ENCODE measurements around the gene FOXA1.
"Not testable (repeated sequence)": the region's sequence is repeated elsewhere in the genome, so short reads cannot be mapped to it uniquely, and the experiment has no call there.

The FOXA1 gene

DNA sequence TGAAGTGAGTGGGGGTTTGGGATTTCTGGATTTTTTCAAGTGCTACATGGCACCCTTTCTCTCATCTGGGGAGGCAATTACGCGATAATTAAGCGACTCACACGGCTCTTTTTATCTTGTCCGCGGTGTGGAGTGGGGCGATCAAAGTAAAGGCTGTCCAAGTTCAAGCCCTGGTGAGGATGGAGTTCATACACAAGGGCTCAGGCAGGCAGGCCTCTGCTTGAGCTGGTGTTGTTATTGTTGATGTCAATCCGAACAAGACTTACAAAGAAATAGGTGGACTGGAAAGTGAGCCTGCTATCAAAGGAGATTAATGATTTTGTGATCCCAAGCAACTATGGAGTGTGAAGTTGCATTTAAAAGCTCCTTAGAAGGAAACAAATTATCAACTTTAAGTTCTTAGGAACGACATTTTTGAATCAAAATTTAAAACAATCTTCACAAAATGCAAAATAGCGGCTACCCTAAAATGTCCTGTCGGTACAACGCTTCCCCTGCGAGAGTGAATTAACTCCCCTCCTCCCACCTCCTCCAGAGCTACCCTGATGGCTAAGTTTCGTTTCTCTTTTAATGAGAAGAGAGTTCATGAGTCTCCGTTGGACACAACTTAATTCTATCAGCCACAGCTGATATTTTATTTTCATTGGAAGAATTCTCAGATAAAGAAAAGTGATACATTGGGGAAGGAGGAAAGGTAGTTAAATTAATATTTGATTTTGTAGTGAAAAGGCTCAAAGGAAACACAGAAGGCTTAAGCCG lies 5.9 kb downstream of the FOXA1 start:
- no peak for DNase-seq

DNA sequence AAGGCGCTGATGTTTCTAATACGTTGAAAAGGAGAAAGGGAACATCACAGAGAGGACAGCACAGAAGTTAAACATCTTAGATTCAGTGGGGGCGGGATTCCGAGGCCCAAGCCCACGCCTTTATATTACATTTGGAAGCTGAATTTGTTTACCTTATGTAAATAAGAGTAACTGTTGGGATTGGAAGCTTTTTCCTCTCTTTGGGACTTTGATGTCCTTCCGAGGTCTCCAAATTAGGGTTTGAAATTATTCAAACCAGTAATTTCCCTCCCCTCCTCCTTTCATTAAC lies 6.4 kb downstream of the FOXA1 start:
- DNase-seq, result no peak

DNA sequence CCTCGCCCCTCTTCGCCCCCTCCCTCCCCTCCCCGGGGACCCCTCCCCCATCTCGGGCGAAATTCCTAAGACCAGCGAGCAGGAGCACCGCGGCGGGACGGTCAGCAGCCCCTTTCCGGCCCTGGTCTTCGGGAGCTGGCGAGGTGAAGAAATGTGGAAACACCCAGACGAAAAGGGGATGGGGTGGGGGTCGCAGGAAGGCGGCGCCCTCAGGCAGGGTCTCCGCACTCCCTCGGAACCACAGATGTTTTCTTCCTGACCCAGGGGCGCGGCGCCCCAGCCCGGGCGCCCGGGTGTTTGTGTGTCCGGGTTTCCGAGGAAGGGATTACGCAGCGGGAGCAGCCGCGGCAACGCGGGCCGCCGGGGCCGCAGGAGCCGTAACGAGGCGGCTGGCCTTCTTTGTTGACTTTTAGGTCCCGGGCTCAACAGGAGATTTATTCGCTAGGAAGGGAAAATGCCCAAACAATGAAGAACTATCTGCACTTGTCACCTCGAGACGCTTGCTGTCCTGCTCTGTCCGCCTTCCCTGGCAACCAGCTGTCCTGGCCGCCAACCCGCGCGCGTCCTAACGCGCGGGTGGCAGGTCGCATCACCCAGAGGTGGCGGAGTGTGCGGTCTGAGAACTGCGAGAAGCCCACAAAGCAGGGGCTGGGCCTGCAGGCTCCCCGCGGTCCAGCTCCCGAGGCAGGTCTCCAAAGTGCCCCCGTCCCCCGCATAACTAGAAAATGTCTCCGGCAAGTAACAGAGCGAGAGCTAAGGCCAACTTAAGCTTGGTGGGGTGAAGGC lies 7.0 kb downstream of the FOXA1 start:
- peak; percentile 39 for DNase-seq

DNA sequence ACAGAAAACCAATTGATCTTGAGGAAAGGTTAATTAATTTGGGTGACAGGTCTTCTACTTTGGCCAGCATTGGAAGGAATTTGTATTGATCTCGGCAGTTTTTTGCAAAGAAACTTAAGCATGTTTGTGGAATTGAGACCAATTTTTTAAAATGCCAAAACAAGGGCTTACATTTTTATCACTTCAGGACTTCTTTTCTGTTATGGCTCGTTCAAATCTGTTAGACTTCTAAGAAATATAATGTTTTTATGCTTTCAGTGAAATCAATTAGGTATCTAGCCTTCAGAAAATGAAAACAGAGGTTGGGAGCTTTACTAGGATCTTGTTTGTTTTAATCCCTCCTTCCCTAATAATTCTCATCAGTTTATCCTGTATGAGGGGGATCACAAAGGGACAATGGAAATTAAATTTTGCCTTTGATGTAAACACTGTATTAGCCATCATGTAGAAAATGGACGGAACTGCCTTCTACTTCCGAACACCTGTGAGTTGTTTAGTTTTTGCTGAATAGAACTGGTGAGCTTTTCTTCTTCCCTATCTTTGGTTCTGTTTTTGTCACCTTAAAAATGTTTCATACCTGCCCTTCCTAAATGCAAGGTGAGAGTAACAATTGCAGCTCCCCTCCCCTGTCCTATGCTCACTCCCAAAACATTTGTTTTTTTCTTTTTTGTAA lies 7.8 kb downstream of the FOXA1 start:
- DNase-seq, result no peak

DNA sequence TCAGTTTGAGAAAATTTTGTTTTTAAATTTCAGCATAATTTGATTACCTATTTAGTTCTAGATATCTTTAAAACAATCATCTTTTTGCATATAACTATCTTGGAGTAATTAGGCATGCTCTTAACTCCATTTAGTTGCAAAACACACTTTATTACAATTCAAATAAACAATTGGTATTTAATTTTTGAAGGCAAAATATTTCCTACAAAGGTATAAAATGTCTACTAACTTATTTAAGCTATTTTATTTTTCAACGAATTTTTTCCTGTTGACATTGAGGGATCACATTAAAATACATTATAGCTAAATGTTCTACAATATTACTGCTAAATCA lies 8.3 kb downstream of the FOXA1 start:
- DNase-seq, result no peak

DNA sequence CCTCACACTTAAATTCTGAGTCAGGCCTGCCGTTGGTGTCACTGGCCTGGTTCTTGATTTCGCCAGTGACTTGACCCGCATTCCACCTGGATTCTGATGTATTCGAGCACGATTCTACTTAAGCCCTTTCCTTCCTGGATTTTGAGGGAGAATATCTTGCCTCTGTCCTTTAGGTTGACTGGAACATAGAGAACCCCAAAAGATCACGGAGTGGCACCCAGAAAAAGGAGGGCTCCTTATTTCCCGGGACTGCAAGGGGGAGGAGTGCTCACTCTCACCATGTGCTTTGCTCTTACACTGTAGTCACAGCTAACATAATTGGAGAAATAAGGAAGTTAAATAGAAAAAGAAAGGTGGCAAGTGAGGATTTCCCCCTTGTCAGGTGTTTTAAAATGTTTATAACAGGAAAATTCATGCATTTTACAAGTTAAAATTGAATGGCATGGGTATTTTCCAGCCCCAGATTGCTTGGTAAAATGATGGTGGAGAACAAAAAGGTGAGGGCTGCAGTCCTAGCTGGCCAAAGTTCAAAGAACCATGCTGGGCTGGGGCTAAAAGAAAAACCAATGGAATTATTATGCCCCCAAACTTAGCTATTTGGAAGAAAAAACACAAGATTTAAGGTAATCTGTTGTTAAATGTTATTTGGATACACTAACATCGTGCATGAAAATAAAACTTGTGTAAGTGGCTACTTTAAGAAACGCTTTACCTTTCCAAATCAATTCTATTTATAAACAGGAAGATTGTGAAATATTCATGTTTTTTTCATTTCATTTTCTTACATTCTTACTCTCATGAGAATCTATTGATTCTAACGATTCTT lies 8.9 kb downstream of the FOXA1 start:
- no peak for DNase-seq

DNA sequence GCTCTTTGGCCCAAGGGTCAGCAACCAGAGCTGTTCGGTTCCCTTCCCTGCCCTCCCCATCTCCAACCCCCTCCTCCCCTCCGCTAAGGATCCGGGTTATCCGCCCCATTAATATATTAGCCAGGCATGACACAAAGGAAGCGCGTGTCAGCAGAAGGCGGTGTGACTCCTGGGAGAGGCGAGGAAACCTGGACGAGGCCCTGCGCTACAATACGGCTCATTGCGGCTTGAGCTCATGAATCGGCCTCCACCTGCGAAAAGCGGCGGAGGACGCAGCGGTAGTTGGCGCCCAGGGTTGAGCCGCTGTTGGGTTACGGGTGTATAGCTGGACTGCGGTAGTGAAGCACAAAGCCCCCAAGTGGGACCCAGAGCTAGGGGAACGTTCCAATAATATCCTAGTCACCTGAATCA lies 9.9 kb downstream of the FOXA1 start:
- no peak for DNase-seq

DNA sequence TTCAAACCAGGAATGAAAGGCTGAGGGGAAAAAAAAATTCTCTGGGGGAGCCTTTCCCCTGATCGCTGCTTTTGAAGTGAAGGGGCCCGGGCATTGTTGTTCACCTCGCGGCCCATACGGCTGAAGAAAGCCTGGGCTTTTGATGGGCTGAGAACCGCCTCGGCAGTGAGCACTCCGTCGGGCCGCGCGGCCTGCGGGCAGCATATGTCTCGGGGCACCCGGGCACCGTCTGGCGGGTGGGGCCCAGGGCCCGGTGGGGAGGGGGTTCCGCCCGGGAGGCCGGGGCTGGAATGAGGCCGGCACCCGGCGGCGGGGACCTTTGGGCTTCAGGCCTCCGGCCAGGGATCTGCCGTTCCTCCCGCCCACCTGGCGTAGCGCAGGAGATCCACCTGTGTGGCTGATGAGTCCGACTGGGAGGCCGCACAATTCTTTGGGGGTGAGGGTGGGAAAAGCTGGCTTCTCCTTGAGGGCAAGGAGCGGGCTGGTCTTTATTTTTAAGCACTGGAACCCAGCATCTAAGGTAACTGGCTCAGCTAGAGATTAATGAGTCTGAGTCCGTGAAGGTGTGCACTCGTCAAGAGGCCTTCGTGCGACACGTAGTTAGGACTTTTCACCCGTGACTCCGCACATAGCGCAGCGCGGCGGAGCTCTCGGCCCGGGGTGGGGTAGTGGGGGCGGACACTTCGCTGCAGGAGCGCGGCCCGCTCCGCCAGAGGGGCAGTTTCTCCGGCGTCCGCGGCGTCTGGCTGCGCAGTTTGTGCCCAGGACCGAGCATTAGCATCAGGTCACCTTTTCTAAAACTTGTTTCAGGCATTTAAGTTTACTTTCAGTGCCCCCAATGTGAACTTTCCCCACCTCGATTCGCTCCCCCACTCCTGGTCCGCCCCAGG lies 10.6 kb downstream of the FOXA1 start:
- no peak for DNase-seq

DNA sequence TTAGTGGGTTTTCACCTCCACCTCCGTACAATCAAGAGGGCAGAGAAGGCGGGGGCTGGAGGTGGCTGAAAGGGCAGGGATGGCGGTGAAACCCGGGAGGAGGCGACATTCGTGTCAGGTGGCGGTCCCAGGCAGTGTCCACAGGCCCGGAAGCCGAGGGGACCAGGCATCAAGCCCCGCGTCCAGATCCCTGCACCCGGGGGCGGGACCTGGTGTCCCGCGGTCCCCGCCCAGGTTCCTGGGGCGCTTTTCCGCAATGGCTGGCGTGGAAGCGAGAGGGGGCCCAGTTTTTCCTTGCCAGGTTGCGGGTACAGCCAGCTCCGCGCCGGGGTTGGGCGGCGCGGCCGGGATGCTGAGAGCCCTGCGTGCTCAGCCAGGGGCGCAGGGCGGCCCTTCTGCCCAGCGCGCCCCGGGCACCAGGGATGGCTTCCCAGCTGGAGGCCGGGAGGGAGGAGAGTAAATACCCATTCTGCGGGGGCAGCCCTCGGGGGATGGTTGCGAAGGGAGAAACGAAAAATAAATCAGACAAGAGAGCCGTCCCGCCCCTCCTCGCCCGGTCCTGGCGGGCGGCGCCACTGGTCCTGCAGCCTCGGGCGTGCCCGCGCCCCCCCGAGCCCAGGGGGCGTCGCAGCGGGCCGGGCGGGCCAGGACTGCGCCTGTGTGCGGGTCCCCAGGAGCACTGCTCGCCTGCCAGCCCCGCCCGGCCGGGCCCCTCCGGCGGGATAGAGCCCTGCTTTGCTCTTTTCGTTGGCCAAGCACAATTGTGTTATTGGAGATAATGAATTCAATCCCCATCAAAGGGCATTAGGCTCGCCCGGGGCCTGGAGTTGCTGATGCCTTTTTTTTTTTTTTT lies 11.5 kb downstream of the FOXA1 start:
- DNase-seq, result no peak

DNA sequence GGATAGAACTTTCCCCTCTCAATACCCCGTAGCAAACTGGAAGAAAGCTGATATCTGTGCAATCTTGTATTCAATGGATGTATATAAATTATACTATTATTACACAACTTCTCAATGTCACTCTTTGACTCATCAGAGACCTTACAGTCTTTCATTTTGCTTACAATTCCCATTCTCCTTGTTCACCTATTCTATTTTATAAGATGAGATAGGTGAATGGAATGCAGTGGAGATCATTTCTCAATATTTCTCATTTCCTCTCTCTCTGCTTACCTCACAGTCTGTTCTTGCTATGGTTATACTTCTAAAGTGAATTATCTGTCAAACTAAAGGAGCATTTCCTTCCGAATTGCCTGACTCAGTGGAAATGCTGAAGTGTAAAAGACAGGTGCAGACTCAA lies 14.9 kb downstream of the FOXA1 start:
- DNase-seq, result no peak

DNA sequence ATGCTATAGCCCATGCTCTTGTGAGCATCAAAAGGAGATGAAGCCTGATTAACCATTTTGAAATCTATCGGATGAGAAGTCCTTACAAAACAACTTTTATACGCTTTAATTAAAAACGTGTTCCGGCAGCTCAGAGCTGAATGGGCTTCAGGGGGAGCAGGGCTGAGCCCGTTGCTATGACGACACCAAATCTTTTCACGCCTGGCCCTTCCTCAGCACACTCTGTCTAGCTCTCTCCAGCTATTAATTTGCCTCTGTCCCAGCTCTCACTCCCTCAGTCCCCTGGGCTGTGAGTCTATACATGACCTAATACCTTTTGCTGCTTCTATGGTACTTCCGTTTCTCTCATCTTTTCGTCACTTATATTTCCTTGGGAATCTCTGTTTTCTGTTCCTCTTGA lies 15.8 kb downstream of the FOXA1 start:
- DNase-seq, result no peak

DNA sequence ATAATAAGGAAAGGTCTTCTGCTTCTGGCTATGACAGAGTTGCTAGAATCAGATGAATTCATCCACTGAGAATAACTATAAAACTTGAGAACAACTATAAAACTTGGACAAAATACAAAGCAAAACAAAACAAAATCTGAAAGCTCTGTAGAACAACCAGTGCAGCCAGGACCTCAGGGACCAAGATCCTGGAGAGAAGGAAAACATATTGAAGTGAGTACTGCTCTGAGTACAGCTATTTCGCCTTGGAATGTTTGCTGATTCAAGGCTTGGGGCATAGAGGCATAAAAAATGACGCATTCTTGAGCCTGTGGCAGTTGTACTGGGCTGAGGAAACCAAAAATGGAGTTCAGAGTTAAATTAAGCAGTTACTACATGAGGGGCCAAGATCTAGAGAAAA lies 21.7 kb downstream of the FOXA1 start:
- no peak for DNase-seq

DNA sequence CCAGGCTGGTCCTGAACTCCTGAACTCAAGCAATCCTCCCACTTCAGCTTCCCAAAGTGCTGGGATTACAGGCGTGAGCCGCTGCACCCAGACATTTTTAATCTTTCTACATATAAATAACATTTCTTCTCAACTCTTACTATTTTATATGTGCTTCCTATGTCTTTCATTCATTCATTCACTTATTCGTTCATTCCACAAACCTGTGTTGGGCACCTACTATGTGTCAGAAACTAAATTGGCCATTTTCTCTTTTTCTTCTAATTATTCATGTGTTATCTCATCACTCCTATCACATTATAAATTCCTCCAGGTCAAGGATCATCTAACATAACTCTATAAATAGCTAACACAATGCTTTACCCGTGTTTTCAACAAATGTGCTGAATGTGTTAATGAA lies 23.7 kb downstream of the FOXA1 start:
- DNase-seq, result no peak

DNA sequence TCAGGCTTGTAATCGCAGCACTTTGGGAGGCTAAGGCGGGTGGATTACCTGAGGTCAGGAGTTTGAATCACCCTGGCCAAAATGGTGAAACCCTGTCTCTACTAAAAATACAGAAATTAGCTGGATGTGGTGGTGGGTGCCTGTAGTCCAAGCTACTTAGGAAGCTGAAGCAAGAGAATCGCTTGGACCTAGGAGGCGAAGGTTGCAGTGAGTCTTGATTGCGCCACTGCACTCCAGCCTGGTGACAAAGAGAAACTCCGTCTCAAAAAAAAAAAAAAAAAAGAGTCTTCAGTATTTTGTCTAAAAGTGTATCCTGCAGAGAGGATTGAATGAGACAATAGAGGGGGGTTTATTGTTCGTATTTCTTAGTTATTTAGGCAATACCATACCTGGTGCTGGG lies 25.3 kb downstream of the FOXA1 start:
- DNase-seq, result no peak

DNA sequence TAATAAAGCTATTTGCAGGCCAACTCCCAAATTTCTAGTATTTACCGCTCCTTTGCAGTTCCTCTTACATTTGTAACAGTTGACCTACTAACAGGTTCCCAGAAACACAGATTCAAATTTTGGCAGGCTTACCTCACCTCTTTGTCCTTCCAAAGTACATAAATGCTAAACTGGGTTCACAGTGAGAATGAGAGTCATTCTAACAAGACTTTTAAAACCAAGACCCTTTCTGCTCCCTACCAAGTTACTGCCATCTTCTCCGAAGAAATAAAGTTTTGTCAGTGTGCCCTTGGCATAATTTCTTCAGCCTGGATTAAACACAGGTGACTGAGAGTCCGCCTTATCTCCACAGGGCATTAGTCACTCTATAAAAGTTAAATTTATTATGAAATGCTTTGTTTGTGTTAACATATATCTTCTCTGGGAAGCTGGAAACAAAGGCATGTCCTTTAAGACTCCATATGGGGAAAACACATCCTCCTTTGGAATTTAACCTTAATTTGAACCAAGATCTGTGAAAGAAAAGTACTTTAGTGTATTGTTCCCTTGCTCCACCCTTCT lies 28.2 kb downstream of the FOXA1 start:
- DNase-seq, result no peak

DNA sequence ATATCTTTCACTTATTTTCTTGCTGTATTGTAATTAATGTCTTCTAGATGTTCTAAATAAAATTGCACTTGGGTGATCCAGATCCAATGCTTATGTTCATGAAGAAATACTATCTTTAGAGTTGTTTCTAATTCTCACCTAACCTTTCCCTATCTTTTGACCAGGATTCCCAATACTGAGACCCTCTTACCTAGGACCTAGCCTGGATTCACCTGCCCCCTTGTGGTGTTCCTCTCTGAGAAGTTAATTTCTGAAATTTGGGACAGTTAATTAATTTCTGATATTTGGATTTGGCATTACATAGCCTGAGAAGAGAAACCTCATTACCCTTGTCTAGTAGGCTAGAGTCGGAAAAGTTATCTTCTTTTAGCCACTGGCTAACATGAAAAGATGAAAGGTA lies 29.5 kb downstream of the FOXA1 start:
- DNase-seq, result no peak

DNA sequence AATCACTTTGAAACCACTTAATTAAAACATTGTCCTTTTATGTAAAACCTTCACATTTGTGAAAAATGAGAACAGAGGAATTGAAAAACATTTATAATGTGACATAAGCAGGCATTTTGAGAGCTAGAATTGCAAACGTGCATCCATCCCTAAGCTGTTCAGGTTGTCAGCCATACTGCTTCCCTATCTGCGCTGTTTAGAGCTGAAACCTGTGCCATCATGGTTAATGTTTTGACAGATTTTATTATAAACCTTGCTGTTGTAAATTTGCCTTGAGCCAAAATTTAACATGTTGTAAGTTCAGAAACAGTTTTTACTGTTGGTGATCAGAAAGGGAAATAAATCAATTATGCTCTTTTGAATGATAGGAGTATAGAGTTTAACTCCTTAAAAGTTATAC lies 31.9 kb downstream of the FOXA1 start:
- no peak for DNase-seq

DNA sequence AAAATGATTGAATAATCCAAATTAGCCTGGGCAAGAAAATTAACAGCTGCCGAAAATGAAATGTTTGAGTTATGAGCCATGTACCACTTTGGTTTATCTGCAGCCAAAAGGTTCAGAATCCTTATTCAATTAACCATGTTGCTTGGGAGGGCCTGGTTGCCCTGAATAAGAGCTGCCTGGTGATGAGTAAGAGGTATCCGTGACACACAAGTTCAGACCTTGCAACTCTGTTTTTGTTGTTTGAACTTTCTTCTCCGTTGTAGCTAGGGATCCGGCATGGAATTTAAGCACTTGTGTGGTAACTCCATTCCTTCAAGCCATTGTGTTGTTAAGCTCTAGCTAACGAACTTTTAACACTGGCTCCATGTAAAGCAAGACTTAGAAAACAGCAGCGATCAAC lies 35.7 kb downstream of the FOXA1 start:
- DNase-seq, result no peak

DNA sequence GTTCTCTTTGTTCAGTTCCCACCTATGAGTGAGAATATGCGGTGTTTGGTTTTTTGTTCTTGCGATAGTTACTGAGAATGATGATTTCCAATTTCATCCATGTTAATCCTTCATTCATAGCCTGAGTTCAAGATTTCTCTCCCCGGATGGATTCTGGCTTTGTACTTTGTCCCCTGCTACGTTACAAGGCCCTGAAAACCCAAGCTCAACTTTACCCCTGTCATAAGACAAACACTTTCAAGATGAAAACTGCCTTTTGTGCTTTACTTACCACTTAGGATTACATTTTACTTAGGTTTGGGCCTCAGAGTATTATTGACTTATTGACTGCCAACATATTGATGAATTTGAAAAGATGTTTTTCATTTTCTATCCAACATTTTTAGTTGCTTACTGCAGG lies 36.3 kb downstream of the FOXA1 start:
- no peak for DNase-seq

DNA sequence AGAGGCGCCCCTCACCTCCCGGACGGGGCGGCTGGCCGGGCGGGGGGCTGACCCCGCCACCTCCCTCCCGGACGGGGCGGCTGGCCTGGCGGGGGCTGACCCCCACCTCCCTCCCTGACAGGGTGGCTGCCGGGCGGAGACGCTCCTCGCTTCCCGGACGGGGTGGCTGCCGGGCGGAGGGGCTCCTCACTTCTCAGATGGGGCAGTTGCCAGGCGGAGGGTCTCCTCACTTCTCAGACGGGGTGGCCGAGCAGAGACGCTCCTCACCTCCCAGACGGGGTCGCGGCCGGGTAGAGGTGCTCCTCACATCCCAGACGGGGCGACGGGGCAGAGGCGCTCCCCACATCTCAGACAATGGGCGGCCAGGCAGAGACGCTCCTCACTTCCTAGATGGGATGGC lies 39.5 kb downstream of the FOXA1 start:
- DNase-seq, result not testable (repeated sequence)

DNA sequence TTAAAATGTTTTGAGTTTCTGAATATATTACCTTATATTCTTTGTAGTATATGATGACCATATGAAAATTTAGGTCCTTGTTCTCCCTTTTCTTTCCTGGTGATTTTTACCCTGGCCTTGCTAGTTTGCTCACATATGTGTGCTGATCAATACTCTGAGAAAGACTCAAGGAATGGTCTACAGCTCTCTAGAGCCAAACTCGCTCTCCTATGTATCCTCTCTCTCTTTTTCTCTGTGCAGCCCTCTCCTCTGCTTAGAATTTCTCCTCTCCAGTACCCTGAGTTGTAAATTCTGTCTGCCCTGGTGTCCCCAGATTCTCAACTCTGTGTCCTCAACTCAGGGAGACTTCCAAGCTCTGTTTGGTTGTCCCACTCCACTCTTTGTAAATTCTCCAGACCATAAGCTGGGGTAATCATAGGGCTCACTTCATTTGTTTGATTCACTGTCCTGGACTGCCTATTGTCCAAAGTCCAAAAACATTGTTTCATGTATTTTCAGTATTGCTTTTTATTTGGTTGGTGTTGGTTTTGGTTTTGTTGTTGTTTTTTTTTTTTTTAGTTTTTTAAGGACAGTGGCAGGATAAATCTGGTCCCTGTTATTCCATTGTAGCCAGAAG lies 41.0 kb downstream of the FOXA1 start:
- DNase-seq, result no peak
